Adipocyte (in vitro differentiated cells): ENCODE measurements around the gene AGPAT3.
A peak's percentile ranks its signal among the peaks of the same experiment; 100 is the strongest.

ENCODE experiments used
- DNase-seq: peaks from one replicate; pipeline ENCODE4 v3.0.0-alpha.2; 2015; ENCODE audit warnings: low read depth
- H3K27me3 ChIP-seq: replicated peaks from 2 replicates; pipeline ENCODE4 v1.7.0; 2013; ENCODE audit warnings: mild to moderate bottlenecking, low read length, moderate library complexity; ENCODE audit not compliant: control insufficient read depth, insufficient read depth
- H3K36me3 ChIP-seq: 2 replicates; pipeline ENCODE4 v1.7.0; 2013; ENCODE audit warnings: low read length, mild to moderate bottlenecking, moderate library complexity; ENCODE audit not compliant: control insufficient read depth, insufficient read depth, severe bottlenecking
- H3K4me1 ChIP-seq: 2 replicates; pipeline ENCODE4 v1.7.0; 2013; ENCODE audit warnings: mild to moderate bottlenecking, low read length, moderate library complexity; ENCODE audit not compliant: control insufficient read depth, insufficient read depth
- H3K4me3 ChIP-seq: 2 replicates; pipeline ENCODE4 v1.7.0; 2013; ENCODE audit warnings: mild to moderate bottlenecking, low read length, moderate library complexity
- H3K9ac ChIP-seq: 2 replicates; pipeline ENCODE4 v1.7.0; 2013; ENCODE audit warnings: mild to moderate bottlenecking, low read length, moderate library complexity
- H3K9me3 ChIP-seq: 2 replicates; pipeline ENCODE4 v1.7.0; 2013; ENCODE audit warnings: mild to moderate bottlenecking, low read length, moderate library complexity; ENCODE audit not compliant: control insufficient read depth

The AGPAT3 gene

DNA sequence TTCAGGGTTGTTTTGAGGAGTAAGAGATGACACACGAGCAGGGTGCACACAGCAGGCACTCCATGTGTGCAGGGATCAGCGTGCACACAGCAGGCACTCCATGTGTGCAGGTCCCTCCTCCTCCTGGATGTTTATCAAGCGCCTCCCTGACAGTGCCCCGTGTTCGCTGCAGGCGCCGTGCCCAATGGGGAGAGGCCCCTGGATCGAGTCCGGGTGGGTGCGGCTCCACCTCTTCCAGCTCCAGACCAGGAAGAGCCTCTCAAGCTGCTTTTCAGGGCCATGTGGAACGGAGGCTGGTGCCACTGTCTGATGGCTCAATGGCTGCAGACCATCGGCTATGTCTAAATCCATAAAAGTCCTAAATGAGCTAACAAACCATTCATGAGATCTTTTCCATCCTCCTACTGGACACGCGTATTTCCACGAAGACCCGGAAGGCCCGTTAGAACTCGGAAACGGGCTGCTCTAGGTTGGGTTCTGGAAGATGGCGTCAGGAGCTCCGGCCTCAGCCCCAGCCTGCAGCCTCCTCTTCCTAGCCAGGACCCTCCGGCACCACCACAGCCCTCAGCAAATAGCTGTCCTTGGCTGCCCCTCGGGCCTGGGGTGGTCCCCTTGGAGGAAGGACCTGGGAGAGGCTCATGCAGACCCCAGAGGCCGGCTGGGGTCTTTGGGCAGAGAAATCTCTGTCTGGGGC, 39.6 kb upstream of the AGPAT3 start:
- no peak overlapping the region for H3K9ac ChIP-seq
- H3K4me1 ChIP-seq, result no peaks in the 10 kb centered on the region
- peaks cover 12% of the 10 kb centered on the region for H3K27me3 ChIP-seq
- H3K36me3 ChIP-seq, result no peaks in the 10 kb centered on the region
- no peaks in the 10 kb centered on the region for H3K9me3 ChIP-seq
- DNase-seq, result no peak
- no peak overlapping the region for H3K4me3 ChIP-seq

DNA sequence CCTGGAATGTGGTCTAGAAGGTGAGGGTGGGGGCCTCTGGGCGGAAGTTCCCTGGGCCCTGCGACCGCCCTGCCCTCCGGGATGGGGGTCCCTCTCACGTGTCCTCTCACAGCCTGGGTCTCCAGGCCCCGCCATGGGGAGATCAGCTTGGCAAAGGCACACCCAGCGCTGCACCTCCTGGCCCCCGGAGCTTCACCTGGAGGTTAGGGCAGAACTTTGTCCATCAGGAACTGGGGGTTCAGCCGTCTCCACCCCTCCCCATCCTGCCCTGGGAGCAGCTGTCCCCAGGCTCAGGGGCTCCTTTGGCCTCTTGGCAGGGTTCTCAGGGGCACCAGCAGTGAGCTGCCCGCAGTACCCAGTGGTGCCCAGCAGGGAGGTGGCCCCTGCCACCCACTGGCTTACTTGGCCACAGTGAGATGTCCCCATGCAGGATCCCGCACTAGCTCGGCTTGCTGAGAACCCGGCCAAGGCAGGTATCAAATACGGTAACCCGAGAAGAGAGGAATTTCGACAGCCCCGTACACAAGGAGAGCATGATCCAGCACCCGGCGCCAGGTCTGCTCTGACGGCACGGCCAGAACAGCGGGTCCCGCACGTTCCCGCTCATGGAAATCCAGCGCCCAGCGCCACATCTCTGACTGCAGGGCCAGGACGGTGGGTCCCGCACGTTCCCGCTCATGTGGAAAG, 38.9 kb upstream of the AGPAT3 start:
- H3K36me3 ChIP-seq, result no peaks in the 10 kb centered on the region
- no peak overlapping the region for H3K9ac ChIP-seq
- DNase-seq, result peak; percentile 13
- H3K4me1 ChIP-seq, result no peaks in the 10 kb centered on the region
- H3K4me3 ChIP-seq, result no peak overlapping the region
- no peaks in the 10 kb centered on the region for H3K9me3 ChIP-seq
- peaks cover 19% of the 10 kb centered on the region for H3K27me3 ChIP-seq

DNA sequence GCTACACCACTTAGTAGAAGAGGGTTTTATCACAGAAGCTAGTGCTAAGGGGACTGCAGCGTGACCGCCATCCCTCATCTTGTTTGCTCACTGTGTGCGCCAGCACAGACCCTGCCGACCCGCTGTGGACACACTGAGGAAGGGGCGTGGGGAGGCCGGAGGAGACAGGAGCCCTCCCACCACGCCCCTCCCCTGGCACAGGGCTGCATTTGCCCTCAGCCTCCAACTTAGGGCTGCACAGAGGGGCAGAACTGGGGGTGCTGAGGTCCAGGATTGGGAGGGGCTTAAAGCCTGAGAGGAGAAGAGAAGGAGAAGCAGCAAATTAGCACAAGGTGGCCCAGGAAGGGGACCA, 38.4 kb upstream of the AGPAT3 start:
- H3K4me1 ChIP-seq, result no peaks in the 10 kb centered on the region

DNA sequence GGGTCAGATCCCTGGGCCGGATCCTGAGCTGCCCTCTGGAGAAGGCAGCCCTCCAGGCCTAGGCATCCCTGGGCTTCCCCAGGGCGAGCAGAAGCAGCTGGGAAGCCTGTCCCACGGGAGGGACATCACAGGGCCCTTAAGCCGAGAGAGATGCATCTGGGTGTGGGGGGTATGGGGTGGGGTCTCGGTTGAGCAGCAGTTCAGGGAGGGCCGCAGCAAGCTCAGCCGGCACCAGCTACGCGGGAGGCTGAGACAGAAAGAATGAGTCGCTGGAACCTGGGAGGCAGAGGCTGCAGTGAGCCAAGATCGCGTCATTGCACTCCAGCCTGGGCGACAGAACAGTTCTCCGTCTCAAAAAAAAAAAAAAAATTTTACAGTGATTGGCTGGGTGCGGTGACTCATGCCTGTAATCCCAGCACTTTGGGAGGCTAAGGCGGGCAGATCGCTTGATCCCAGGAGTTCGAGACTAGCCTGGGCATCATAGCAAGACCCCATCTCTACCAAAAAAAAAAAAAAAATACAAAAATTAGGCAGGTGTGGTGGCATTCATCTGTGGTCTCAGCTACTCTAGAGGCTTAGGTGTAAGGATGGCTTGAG, 37.9 kb upstream of the AGPAT3 start:
- no peak for DNase-seq

More for the DNA sequence above, 38.4 kb upstream of the AGPAT3 start:
- Histone ChIP-seq H3K4me3 (no peak overlapping the region), H3K9me3 (no peaks in the 10 kb centered on the region), H3K36me3 (no peaks in the 10 kb centered on the region), H3K9ac (no peak overlapping the region), H3K27me3 (peaks cover 25% of the 10 kb centered on the region)
- no peak for DNase-seq

DNA sequence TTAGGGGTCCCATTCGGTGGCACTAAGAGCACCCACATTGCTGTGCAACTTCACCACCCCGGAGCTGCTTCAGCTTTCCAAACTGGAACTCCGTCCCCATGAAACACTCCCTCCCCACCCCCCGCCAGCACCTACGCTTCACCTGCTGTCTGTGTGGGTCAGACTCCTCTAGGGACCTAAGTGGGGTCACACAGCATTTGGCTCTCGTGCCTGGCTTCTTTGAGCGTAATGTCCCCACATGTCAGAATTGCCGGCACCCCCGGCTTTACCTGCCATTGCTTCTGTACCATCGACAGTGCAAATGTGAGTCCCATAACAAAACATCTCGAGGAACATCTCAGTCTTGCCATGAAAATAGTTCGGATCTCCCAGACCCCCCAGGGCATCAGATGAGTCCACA, 35.9 kb upstream of the AGPAT3 start:
- Histone ChIP-seq H3K4me3 (no peak overlapping the region), H3K36me3 (no peaks in the 10 kb centered on the region), H3K4me1 (no peaks in the 10 kb centered on the region), H3K9ac (no peak overlapping the region), H3K9me3 (peaks cover 7% of the 10 kb centered on the region), H3K27me3 (peaks cover 25% of the 10 kb centered on the region)
- no peak for DNase-seq

More for the DNA sequence above, 37.9 kb upstream of the AGPAT3 start:
- Histone ChIP-seq H3K36me3 (no peaks in the 10 kb centered on the region), H3K9me3 (no peaks in the 10 kb centered on the region), H3K27me3 (peaks cover 25% of the 10 kb centered on the region), H3K9ac (no peak overlapping the region), H3K4me1 (no peaks in the 10 kb centered on the region), H3K4me3 (no peak overlapping the region)

DNA sequence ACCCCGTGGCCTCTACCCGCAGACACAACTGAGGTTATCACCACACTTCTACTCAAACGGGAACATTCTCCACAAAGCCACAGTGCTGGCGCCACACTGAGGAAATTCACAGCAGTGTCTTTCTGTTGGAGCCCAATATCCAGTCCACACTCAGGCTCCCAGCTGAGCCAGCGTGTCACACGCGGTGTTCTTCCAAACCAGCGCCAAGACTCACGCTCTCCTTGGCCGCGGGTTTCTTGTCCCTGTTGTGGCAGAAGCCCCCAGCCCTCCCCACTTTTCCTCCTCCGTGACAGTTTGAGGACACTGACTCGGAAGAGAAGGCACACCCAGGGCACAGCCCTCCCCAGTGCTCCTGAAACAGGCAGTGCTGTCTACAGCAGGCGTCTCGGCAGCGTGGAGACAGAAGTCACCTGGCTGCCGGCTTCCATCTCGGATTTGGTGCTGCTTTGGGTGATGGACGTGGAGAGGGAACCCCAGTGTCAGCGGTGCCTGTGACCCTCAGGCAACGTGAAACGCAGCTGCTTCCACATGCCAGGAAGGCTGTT, 35.4 kb upstream of the AGPAT3 start:
- H3K9ac ChIP-seq, result no peak overlapping the region
- no peaks in the 10 kb centered on the region for H3K4me1 ChIP-seq
- H3K36me3 ChIP-seq, result no peaks in the 10 kb centered on the region
- peaks cover 7% of the 10 kb centered on the region for H3K9me3 ChIP-seq
- peaks cover 25% of the 10 kb centered on the region for H3K27me3 ChIP-seq
- no peak for DNase-seq
- no peak overlapping the region for H3K4me3 ChIP-seq

DNA sequence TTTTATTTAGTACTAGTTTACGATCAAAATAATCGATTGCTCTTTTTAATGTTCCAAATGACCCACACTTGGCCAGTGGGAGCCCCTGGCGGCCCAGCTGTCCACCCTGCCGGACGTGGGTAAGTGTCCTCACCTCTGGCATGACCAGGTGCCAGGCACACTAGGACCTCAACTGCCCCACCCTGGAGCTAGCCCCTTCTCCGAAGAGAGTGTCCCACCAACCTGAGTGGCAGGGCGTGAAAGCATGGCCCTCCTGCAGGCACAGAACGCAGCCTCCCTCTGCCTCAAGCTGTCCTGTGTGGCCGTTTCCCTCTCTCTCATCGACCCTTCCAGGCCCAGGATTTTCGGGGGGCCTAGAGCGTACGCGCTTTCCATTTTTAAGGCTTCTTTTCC, 32.9 kb upstream of the AGPAT3 start:
- H3K27me3 ChIP-seq, result peaks cover 40% of the 10 kb centered on the region
- DNase-seq, result no peak
- no peaks in the 10 kb centered on the region for H3K4me1 ChIP-seq
- H3K9ac ChIP-seq, result no peak overlapping the region
- peaks cover 7% of the 10 kb centered on the region for H3K9me3 ChIP-seq
- H3K36me3 ChIP-seq, result no peaks in the 10 kb centered on the region
- H3K4me3 ChIP-seq, result no peak overlapping the region

DNA sequence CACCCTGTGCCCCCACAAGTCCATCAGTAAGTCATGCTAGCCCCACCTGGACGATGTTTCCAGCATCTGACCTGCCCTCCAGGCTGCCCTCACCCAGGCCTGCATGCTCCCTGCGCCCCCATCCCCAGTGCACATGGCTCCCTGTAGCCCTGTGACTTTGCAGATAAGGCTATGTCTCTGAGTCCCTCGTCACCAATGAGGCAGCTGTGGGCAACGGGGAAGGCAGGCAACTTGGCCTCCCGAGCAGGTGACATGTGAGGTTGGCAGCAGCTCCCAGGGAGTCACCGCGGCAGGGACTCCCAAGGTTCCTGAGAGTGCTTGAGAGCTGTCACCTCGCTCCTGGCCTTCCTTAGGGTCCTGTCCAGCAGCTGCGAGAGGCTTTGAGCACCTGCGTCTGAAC, 32.4 kb upstream of the AGPAT3 start:
- Histone ChIP-seq H3K4me3 (no peak overlapping the region), H3K9me3 (peaks cover 7% of the 10 kb centered on the region), H3K4me1 (no peaks in the 10 kb centered on the region), H3K9ac (no peak overlapping the region), H3K36me3 (no peaks in the 10 kb centered on the region), H3K27me3 (peaks cover 44% of the 10 kb centered on the region)
- no peak for DNase-seq

DNA sequence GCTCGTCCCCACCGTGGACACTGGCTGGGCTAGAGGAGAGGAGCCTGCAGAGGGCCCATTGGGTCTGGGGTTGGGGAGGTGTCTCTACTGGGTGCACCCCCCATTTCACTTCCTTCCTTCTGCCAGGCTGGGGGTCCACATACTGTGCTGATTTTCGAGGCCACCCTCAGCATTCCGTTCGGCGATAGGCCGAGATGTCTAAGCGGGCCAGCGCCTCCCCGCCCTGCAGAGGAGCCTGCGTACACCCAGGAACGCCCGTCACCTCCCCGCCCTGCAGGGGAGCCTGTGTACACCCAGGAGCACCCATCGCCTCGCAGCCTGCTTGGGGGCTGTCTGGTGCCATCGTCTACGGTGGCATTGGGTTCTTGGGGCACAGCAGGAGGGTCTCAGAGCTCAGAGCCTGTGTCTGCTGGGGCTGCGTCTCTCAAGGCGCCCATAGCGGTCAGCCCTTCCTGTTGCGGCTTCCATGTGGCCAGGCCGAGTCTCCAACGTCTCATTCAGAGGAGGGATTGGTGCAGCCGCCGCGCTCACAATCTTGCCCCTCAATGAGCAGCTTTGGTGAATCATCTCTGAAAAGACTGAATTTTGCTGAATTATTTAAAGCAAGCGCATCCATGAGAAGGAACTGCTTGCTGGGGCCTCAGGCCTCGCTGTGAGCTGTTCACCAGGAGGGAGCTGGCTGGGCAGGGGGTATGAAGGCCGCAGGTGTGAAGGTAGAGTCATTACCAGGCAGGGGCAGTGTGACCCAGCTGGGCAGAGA, 30.7 kb upstream of the AGPAT3 start:
- Histone ChIP-seq H3K4me1 (no peaks in the 10 kb centered on the region), H3K9ac (no peak overlapping the region), H3K9me3 (peaks cover 7% of the 10 kb centered on the region), H3K27me3 (peaks cover 38% of the 10 kb centered on the region), H3K4me3 (no peak overlapping the region), H3K36me3 (no peaks in the 10 kb centered on the region)
- DNase-seq, result no peak

DNA sequence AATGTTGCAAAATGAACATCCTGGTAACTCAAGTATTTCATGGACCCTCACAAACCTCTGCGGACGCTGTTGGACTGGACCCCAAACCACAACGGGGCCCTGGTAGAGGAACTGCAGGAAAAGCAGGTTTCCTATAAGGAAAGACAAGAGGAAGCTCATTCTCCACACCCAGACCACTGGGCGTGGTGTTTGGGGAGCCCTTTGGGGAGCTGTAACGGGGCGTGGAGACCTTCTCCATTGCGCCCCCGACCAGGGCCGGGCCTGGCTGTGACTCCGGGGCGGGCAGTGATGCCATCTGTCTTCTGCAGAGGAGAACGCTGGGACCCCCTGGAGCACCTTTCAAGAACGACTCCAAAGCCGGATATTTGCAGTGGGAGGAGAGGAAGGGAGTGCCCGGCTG, 30.0 kb upstream of the AGPAT3 start:
- no peaks in the 10 kb centered on the region for H3K4me1 ChIP-seq
- H3K4me3 ChIP-seq, result no peak overlapping the region
- DNase-seq, result no peak
- H3K36me3 ChIP-seq, result no peaks in the 10 kb centered on the region
- H3K27me3 ChIP-seq, result peaks cover 32% of the 10 kb centered on the region
- no peak overlapping the region for H3K9ac ChIP-seq
- H3K9me3 ChIP-seq, result peaks cover 7% of the 10 kb centered on the region

DNA sequence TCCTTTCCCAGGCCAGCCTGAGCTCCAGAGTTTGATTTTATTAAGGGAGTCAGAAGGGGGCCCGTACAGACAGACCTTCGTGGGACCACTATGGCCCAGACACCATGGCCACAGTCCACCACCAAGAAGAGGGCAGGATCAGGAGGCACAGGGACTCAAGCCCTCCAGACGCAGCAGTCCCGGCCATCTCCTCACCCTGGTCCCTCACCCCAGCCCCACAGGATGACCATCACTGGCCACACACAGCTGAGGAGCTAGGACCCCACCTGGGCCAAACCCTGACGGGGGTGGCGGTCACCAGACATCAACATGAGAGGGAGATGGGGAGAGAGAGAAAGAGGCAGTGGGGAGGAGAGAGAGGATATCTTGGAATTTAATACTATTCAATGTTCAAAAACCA, 29.2 kb upstream of the AGPAT3 start:
- H3K9ac ChIP-seq, result no peak overlapping the region
- DNase-seq, result no peak
- H3K9me3 ChIP-seq, result peaks cover 7% of the 10 kb centered on the region
- H3K27me3 ChIP-seq, result peaks cover 27% of the 10 kb centered on the region
- no peaks in the 10 kb centered on the region for H3K4me1 ChIP-seq
- H3K4me3 ChIP-seq, result no peak overlapping the region
- H3K36me3 ChIP-seq, result no peaks in the 10 kb centered on the region
